ENCODE results near the gene PPP2R2C. TPM values are rescaled to one million over a fixed set of nuclear protein-coding genes. Genes with fewer than 3 reads are reported as not detected.

PPP2R2C gene
- polyA plus RNA-seq, 1 experiment: 0.06 TPM

GRCh38 chr4:6277139-6277802 is 195.1 kb downstream of the PPP2R2C start:
- no peaks in the 10 kb centered on the region for H3K27me3 ChIP-seq (ENCODE audit: control insufficient read depth, insufficient read depth, low read length)
- ChIA-PET POLR2A (no interaction called here), CTCF (interaction anchor here (0.6 kb wide), 1 partner anchor 53 kb away, joined by 3 read pairs; no protein-coding TSS in a partner anchor)
- TF ChIP-seq CTCF (IDR thresholded peaks at IDR 0.05; ENCODE audit: insufficient read depth, low read depth, low read length): no peak
- peaks cover 15% of the 10 kb centered on the region for H3K36me3 ChIP-seq (ENCODE audit: control insufficient read depth, insufficient read depth, low read length)
- no peak for DNase-seq (ENCODE audit: low read depth)
- no peak overlapping the region for H3K4me3 ChIP-seq (ENCODE audit: low read depth, low read length)

GRCh38 chr4:6275898-6276806 is 196.3 kb downstream of the PPP2R2C start:
- DNase-seq (ENCODE audit: low read depth): no peak
- POLR2A ChIA-PET: no interaction called here
- no peak for TF ChIP-seq CTCF (IDR thresholded peaks at IDR 0.05; ENCODE audit: insufficient read depth, low read depth, low read length)
- H3K36me3 ChIP-seq (ENCODE audit: control insufficient read depth, insufficient read depth, low read length): peaks cover 12% of the 10 kb centered on the region
- CTCF ChIA-PET: interaction anchor here (0.6 to 1.8 kb wide), 3 partner anchors 11 to 54 kb away, joined by 3 to 9 read pairs (median 3); no protein-coding TSS in a partner anchor
- no peaks in the 10 kb centered on the region for H3K27me3 ChIP-seq (ENCODE audit: control insufficient read depth, insufficient read depth, low read length)
- H3K4me3 ChIP-seq (ENCODE audit: low read depth, low read length): no peak overlapping the region

- no peak for DNase-seq (ENCODE audit: low read depth)
- TF ChIP-seq CTCF (IDR thresholded peaks at IDR 0.05; ENCODE audit: insufficient read depth, low read depth, low read length): no peak
- Histone ChIP-seq H3K36me3 (ENCODE audit: control insufficient read depth, insufficient read depth, low read length) (peaks cover 10% of the 10 kb centered on the region), H3K4me3 (ENCODE audit: low read depth, low read length) (no peak overlapping the region), H3K27me3 (ENCODE audit: control insufficient read depth, insufficient read depth, low read length) (no peaks in the 10 kb centered on the region)
- CTCF ChIA-PET: interaction anchor here (0.8 to 1.8 kb wide), 2 partner anchors 12 to 52 kb away, joined by 3 to 9 read pairs; no protein-coding TSS in a partner anchor
- POLR2A ChIA-PET: no interaction called here
These were observed 197.1 kb downstream of the PPP2R2C start for GRCh38 chr4:6275351-6275750.

- POLR2A ChIA-PET: no interaction called here
- no peak for DNase-seq (ENCODE audit: low read depth)
- Histone ChIP-seq H3K36me3 (ENCODE audit: control insufficient read depth, insufficient read depth, low read length) (peaks cover 3% of the 10 kb centered on the region), H3K27me3 (ENCODE audit: control insufficient read depth, insufficient read depth, low read length) (no peaks in the 10 kb centered on the region), H3K4me3 (ENCODE audit: low read depth, low read length) (no peak overlapping the region)
- CTCF ChIA-PET: interaction anchor here (0.9 to 14.5 kb wide), 5 partner anchors 9 to 56 kb away, joined by 3 to 383 read pairs (median 5); no protein-coding TSS in a partner anchor
- TF ChIP-seq CTCF (IDR thresholded peaks at IDR 0.05; ENCODE audit: insufficient read depth, low read depth, low read length): no peak
These were observed 198.8 kb downstream of the PPP2R2C start for GRCh38 chr4:6273661-6273990.
